ENCODE results near the gene EP300.
"Not testable (repeated sequence)": the region's sequence is repeated elsewhere in the genome, so short reads cannot be mapped to it uniquely, and the experiment has no call there.

Gene EP300

GRCh38 chr22:41062146-41062545 lies 30.2 kb upstream of the EP300 start:
- Histone ChIP-seq H3K27ac (ENCODE audit: low read depth, low read length) (no peak overlapping the region), H3K4me1 (ENCODE audit: insufficient read depth, low read length) (peaks cover 8% of the 10 kb centered on the region), H3K9ac (ENCODE audit: low read depth, low read length) (no peak overlapping the region), H3K36me3 (ENCODE audit: insufficient read depth, low read length) (no peaks in the 10 kb centered on the region), H3K9me3 (ENCODE audit: insufficient read depth, low read depth, low read length) (no peaks in the 10 kb centered on the region), H3K27me3 (ENCODE audit: insufficient read depth, low read length) (no peaks in the 10 kb centered on the region), H3K4me3 (ENCODE audit: low read length) (no peak overlapping the region)
- 59% methylated on average over 6 of the region's 6 CpGs for WGBS

- H3K27ac ChIP-seq (ENCODE audit: low read depth, low read length); H3K4me3 ChIP-seq (ENCODE audit: low read length); H3K4me1 ChIP-seq (ENCODE audit: insufficient read depth, low read length); H3K9ac ChIP-seq (ENCODE audit: low read depth, low read length); H3K9me3 ChIP-seq (ENCODE audit: insufficient read depth, low read depth, low read length); H3K36me3 ChIP-seq (ENCODE audit: insufficient read depth, low read length); H3K27me3 ChIP-seq (ENCODE audit: insufficient read depth, low read length): not testable (repeated sequence)
- WGBS, result 95% methylated on average over 15 of the region's 15 CpGs
Measured at GRCh38 chr22:41064326-41064725, 28.1 kb upstream of the EP300 start.

GRCh38 chr22:41066341-41066740 lies 26.1 kb upstream of the EP300 start:
- not testable (repeated sequence) for H3K4me3 ChIP-seq (ENCODE audit: low read length); H3K9ac ChIP-seq (ENCODE audit: low read depth, low read length); H3K36me3 ChIP-seq (ENCODE audit: insufficient read depth, low read length); H3K9me3 ChIP-seq (ENCODE audit: insufficient read depth, low read depth, low read length); H3K27me3 ChIP-seq (ENCODE audit: insufficient read depth, low read length); H3K4me1 ChIP-seq (ENCODE audit: insufficient read depth, low read length); H3K27ac ChIP-seq (ENCODE audit: low read depth, low read length)
- WGBS, result 93% methylated on average over 8 of the region's 8 CpGs

- 90% methylated on average over 10 of the region's 10 CpGs for WGBS
- H3K4me1 ChIP-seq (ENCODE audit: insufficient read depth, low read length); H3K27me3 ChIP-seq (ENCODE audit: insufficient read depth, low read length); H3K27ac ChIP-seq (ENCODE audit: low read depth, low read length); H3K36me3 ChIP-seq (ENCODE audit: insufficient read depth, low read length); H3K9ac ChIP-seq (ENCODE audit: low read depth, low read length); H3K4me3 ChIP-seq (ENCODE audit: low read length); H3K9me3 ChIP-seq (ENCODE audit: insufficient read depth, low read depth, low read length): not testable (repeated sequence)
Measured at GRCh38 chr22:41067968-41068367, 24.4 kb upstream of the EP300 start.

- no peaks in the 10 kb centered on the region for H3K27me3 ChIP-seq (ENCODE audit: insufficient read depth, low read length)
- no peak overlapping the region for H3K27ac ChIP-seq (ENCODE audit: low read depth, low read length)
- no peak overlapping the region for H3K9ac ChIP-seq (ENCODE audit: low read depth, low read length)
- WGBS, result 94% methylated on average over 14 of the region's 14 CpGs
- H3K4me1 ChIP-seq (ENCODE audit: insufficient read depth, low read length), result no peaks in the 10 kb centered on the region
- H3K4me3 ChIP-seq (ENCODE audit: low read length), result no peak overlapping the region
- no peaks in the 10 kb centered on the region for H3K36me3 ChIP-seq (ENCODE audit: insufficient read depth, low read length)
- H3K9me3 ChIP-seq (ENCODE audit: insufficient read depth, low read depth, low read length), result no peaks in the 10 kb centered on the region
Measured at GRCh38 chr22:41070665-41071331, 21.6 kb upstream of the EP300 start.

GRCh38 chr22:41074061-41074460 lies 18.3 kb upstream of the EP300 start:
- no peak overlapping the region for H3K27ac ChIP-seq (ENCODE audit: low read depth, low read length)
- H3K36me3 ChIP-seq (ENCODE audit: insufficient read depth, low read length), result no peaks in the 10 kb centered on the region
- no peaks in the 10 kb centered on the region for H3K9me3 ChIP-seq (ENCODE audit: insufficient read depth, low read depth, low read length)
- H3K4me3 ChIP-seq (ENCODE audit: low read length), result no peak overlapping the region
- H3K4me1 ChIP-seq (ENCODE audit: insufficient read depth, low read length), result no peaks in the 10 kb centered on the region
- H3K27me3 ChIP-seq (ENCODE audit: insufficient read depth, low read length), result no peaks in the 10 kb centered on the region
- WGBS, result 94% methylated on average over 11 of the region's 11 CpGs
- no peak overlapping the region for H3K9ac ChIP-seq (ENCODE audit: low read depth, low read length)

- Histone ChIP-seq H3K9me3 (ENCODE audit: insufficient read depth, low read depth, low read length) (no peaks in the 10 kb centered on the region), H3K4me3 (ENCODE audit: low read length) (no peak overlapping the region), H3K27me3 (ENCODE audit: insufficient read depth, low read length) (no peaks in the 10 kb centered on the region), H3K9ac (ENCODE audit: low read depth, low read length) (no peak overlapping the region), H3K27ac (ENCODE audit: low read depth, low read length) (no peak overlapping the region), H3K36me3 (ENCODE audit: insufficient read depth, low read length) (no peaks in the 10 kb centered on the region), H3K4me1 (ENCODE audit: insufficient read depth, low read length) (no peaks in the 10 kb centered on the region)
- 96% methylated on average over 22 of the region's 22 CpGs for WGBS
Measured at GRCh38 chr22:41074466-41074865, 17.9 kb upstream of the EP300 start.

- no peak overlapping the region for H3K9ac ChIP-seq (ENCODE audit: low read depth, low read length)
- no peak overlapping the region for H3K4me3 ChIP-seq (ENCODE audit: low read length)
- H3K9me3 ChIP-seq (ENCODE audit: insufficient read depth, low read depth, low read length), result no peaks in the 10 kb centered on the region
- WGBS, result 96% methylated on average over 26 of the region's 26 CpGs
- no peaks in the 10 kb centered on the region for H3K4me1 ChIP-seq (ENCODE audit: insufficient read depth, low read length)
- H3K36me3 ChIP-seq (ENCODE audit: insufficient read depth, low read length), result no peaks in the 10 kb centered on the region
- H3K27me3 ChIP-seq (ENCODE audit: insufficient read depth, low read length), result no peaks in the 10 kb centered on the region
- H3K27ac ChIP-seq (ENCODE audit: low read depth, low read length), result no peak overlapping the region
Measured at GRCh38 chr22:41074941-41075710, 17.3 kb upstream of the EP300 start.

- no peak overlapping the region for H3K4me3 ChIP-seq (ENCODE audit: low read length)
- no peak overlapping the region for H3K27ac ChIP-seq (ENCODE audit: low read depth, low read length)
- H3K9me3 ChIP-seq (ENCODE audit: insufficient read depth, low read depth, low read length), result no peaks in the 10 kb centered on the region
- H3K4me1 ChIP-seq (ENCODE audit: insufficient read depth, low read length), result no peaks in the 10 kb centered on the region
- no peaks in the 10 kb centered on the region for H3K36me3 ChIP-seq (ENCODE audit: insufficient read depth, low read length)
- H3K27me3 ChIP-seq (ENCODE audit: insufficient read depth, low read length), result no peaks in the 10 kb centered on the region
- H3K9ac ChIP-seq (ENCODE audit: low read depth, low read length), result no peak overlapping the region
Measured at GRCh38 chr22:41075946-41076345, 16.4 kb upstream of the EP300 start.

- H3K27ac ChIP-seq (ENCODE audit: low read depth, low read length), result no peak overlapping the region
- H3K9ac ChIP-seq (ENCODE audit: low read depth, low read length), result no peak overlapping the region
- H3K36me3 ChIP-seq (ENCODE audit: insufficient read depth, low read length), result no peaks in the 10 kb centered on the region
- H3K4me1 ChIP-seq (ENCODE audit: insufficient read depth, low read length), result no peaks in the 10 kb centered on the region
- no peaks in the 10 kb centered on the region for H3K27me3 ChIP-seq (ENCODE audit: insufficient read depth, low read length)
- no peaks in the 10 kb centered on the region for H3K9me3 ChIP-seq (ENCODE audit: insufficient read depth, low read depth, low read length)
- no peak overlapping the region for H3K4me3 ChIP-seq (ENCODE audit: low read length)
- WGBS, result 100% methylated on average over 1 of the region's 1 CpG
Measured at GRCh38 chr22:41076857-41077256, 15.5 kb upstream of the EP300 start.

GRCh38 chr22:41078931-41079330 lies 13.5 kb upstream of the EP300 start:
- H3K4me1 ChIP-seq (ENCODE audit: insufficient read depth, low read length), result no peaks in the 10 kb centered on the region
- no peak overlapping the region for H3K9ac ChIP-seq (ENCODE audit: low read depth, low read length)
- 88% methylated on average over 1 of the region's 1 CpG for WGBS
- H3K4me3 ChIP-seq (ENCODE audit: low read length), result no peak overlapping the region
- H3K9me3 ChIP-seq (ENCODE audit: insufficient read depth, low read depth, low read length), result no peaks in the 10 kb centered on the region
- H3K36me3 ChIP-seq (ENCODE audit: insufficient read depth, low read length), result no peaks in the 10 kb centered on the region
- H3K27me3 ChIP-seq (ENCODE audit: insufficient read depth, low read length), result no peaks in the 10 kb centered on the region
- H3K27ac ChIP-seq (ENCODE audit: low read depth, low read length), result no peak overlapping the region
